Measurements from ENCODE around the gene FGGY.

Gene FGGY

GRCh38 chr1:59384443-59384842 is 87.5 kb downstream of the FGGY start:
- H3K4me1 ChIP-seq, result no peaks in the 10 kb centered on the region
- TF ChIP-seq CTCF (IDR thresholded peaks at IDR 0.05; ENCODE audit: low read depth, low read length), result no peak
- no peak for DNase-seq

GRCh38 chr1:59388191-59388590 is 91.3 kb downstream of the FGGY start:
- no peaks in the 10 kb centered on the region for H3K27me3 ChIP-seq
- DNase-seq, result no peak
- H3K4me1 ChIP-seq, result no peaks in the 10 kb centered on the region
- no peak for TF ChIP-seq CTCF (IDR thresholded peaks at IDR 0.05; ENCODE audit: low read depth, low read length)
- H3K36me3 ChIP-seq, result no peaks in the 10 kb centered on the region
- H3K9me3 ChIP-seq, result no peaks in the 10 kb centered on the region
- H3K4me3 ChIP-seq (ENCODE audit: low read depth, low read length), result no peak overlapping the region

More at GRCh38 chr1:59384443-59384842, 87.5 kb downstream of the FGGY start:
- no peak overlapping the region for H3K4me3 ChIP-seq (ENCODE audit: low read depth, low read length)
- H3K9me3 ChIP-seq, result no peaks in the 10 kb centered on the region
- no peaks in the 10 kb centered on the region for H3K27me3 ChIP-seq
- no peaks in the 10 kb centered on the region for H3K36me3 ChIP-seq

- DNase-seq, result no peak
- Histone ChIP-seq H3K36me3 (no peaks in the 10 kb centered on the region), H3K4me3 (ENCODE audit: low read depth, low read length) (no peak overlapping the region), H3K27me3 (no peaks in the 10 kb centered on the region), H3K4me1 (no peaks in the 10 kb centered on the region), H3K9me3 (no peaks in the 10 kb centered on the region)
- no peak for TF ChIP-seq CTCF (IDR thresholded peaks at IDR 0.05; ENCODE audit: low read depth, low read length)
Measured at GRCh38 chr1:59389847-59390246, 93.0 kb downstream of the FGGY start.

GRCh38 chr1:59390307-59390706 is 93.4 kb downstream of the FGGY start:
- TF ChIP-seq CTCF (IDR thresholded peaks at IDR 0.05; ENCODE audit: low read depth, low read length), result no peak
- no peak for DNase-seq
- no peaks in the 10 kb centered on the region for H3K4me1 ChIP-seq
- no peaks in the 10 kb centered on the region for H3K27me3 ChIP-seq
- H3K9me3 ChIP-seq, result no peaks in the 10 kb centered on the region
- H3K4me3 ChIP-seq (ENCODE audit: low read depth, low read length), result no peak overlapping the region
- no peaks in the 10 kb centered on the region for H3K36me3 ChIP-seq

- Histone ChIP-seq H3K36me3 (no peaks in the 10 kb centered on the region), H3K4me3 (ENCODE audit: low read depth, low read length) (no peak overlapping the region), H3K4me1 (no peaks in the 10 kb centered on the region), H3K27me3 (no peaks in the 10 kb centered on the region), H3K9me3 (no peaks in the 10 kb centered on the region)
- TF ChIP-seq CTCF (IDR thresholded peaks at IDR 0.05; ENCODE audit: low read depth, low read length), result no peak
- no peak for DNase-seq
Measured at GRCh38 chr1:59391212-59392179, 94.6 kb downstream of the FGGY start.
